B cell (primary cell): ENCODE results near the gene C9orf78.

Experiments
- CTCF ChIP-seq: fragments of 200-600 bp; IDR thresholded peaks from one replicate; pipeline ENCODE4 v1.8.0; 2022; ENCODE audit warnings: antibody characterized with exemption, mild to moderate bottlenecking
- EZH2 ChIP-seq: IDR thresholded peaks from 2 replicates; pipeline ENCODE4 v1.6.1; 2012; ENCODE audit warnings: borderline replicate concordance, low read depth, mild to moderate bottlenecking, moderate library complexity, low read length; ENCODE audit not compliant: insufficient read depth, poor library complexity, severe bottlenecking

- TF ChIP-seq CTCF (no peak), EZH2 (no peak)
Measured at GRCh38 chr9:129863059-129863690, 28.1 kb upstream of the C9orf78 start.
